Caco-2 (cell line): ENCODE data around the gene TMEM171. TPM values are rescaled to one million over a fixed set of nuclear protein-coding genes. Genes with fewer than 3 reads are reported as not detected.

Experiments
- BruUV-seq: library from RNA; stranded (reverse); fragments of 400-500 nt; replicated peaks from 2 replicates; lab custom pipeline; 2021; lab: Mats Ljungman, UMichigan
- CTCF ChIA-PET: fragments of 300-600 bp; sonication (Branson Sonifier 250); formaldehyde crosslinking; loops from one replicate; lab custom pipeline; 2022; ENCODE audit warnings: antibody characterized with exemption; lab: Charles Lee
- POLR2A ChIA-PET: fragments of 300-600 bp; sonication (Branson Sonifier 250); formaldehyde crosslinking; loops from one replicate; lab custom pipeline; 2022; ENCODE audit warnings: antibody characterized with exemption; lab: Charles Lee
- DNase-seq, 2 experiments: peaks; one replicate each; pipeline versions ENCODE4 v3.0.0 to v3.0.0-alpha.2; 2020 to 2022
- H3K27me3 ChIP-seq: replicated peaks from 2 replicates; pipeline ENCODE4 v1.6.0; 2011; ENCODE audit warnings: low read length; ENCODE audit not compliant: control insufficient read depth, insufficient read depth
- H3K36me3 ChIP-seq: 2 replicates; pipeline ENCODE4 v1.5.1; 2011; ENCODE audit warnings: low read length; ENCODE audit not compliant: control insufficient read depth, insufficient read depth
- H3K4me1 ChIP-seq: fragments of 250-450 bp; sonication (Bioruptor Pico); 2 replicates; pipeline ENCODE4 v1.5.1; 2020; ENCODE audit warnings: mild to moderate bottlenecking
- H3K4me3 ChIP-seq: 2 replicates; pipeline ENCODE4 v1.5.1; 2011; ENCODE audit warnings: low read depth, mild to moderate bottlenecking, control low read depth, low read length
- H3K9me3 ChIP-seq: fragments of 250-450 bp; sonication (Bioruptor Pico); 2 replicates; pipeline ENCODE4 v1.5.1; 2020; ENCODE audit warnings: mild to moderate bottlenecking, moderate library complexity
- H3K27ac Mint-ChIP-seq: one replicate; pipeline ENCODE4 v1.8.0; 2022; ENCODE audit warnings: mixed read lengths; ENCODE audit not compliant: unreplicated experiment
- H3K27me3 Mint-ChIP-seq: one replicate; pipeline ENCODE4 v1.8.0; 2022; ENCODE audit warnings: mixed read lengths; ENCODE audit not compliant: insufficient read depth, unreplicated experiment
- H3K36me3 Mint-ChIP-seq: one replicate; pipeline ENCODE4 v1.8.0; 2022; ENCODE audit warnings: mild to moderate bottlenecking, mixed read lengths; ENCODE audit not compliant: insufficient read depth, unreplicated experiment
- H3K4me1 Mint-ChIP-seq: one replicate; pipeline ENCODE4 v1.8.0; 2022; ENCODE audit warnings: low read depth, mixed read lengths; ENCODE audit not compliant: unreplicated experiment
- H3K4me3 Mint-ChIP-seq: one replicate; pipeline ENCODE4 v1.8.0; 2022; ENCODE audit warnings: mild to moderate bottlenecking, moderate library complexity, mixed read lengths; ENCODE audit not compliant: unreplicated experiment
- H3K9me3 Mint-ChIP-seq: one replicate; pipeline ENCODE4 v1.8.0; 2022; ENCODE audit warnings: mixed read lengths; ENCODE audit not compliant: unreplicated experiment
- intact Hi-C: fragments of 100-400 bp; cut with micrococcal nuclease; formaldehyde crosslinking; loops from one replicate; pipeline ENCODE4 v1.10.0; 2022; ENCODE audit not compliant: unreplicated experiment
- total RNA-seq: library from RNA; stranded (reverse); gene quantifications from 2 replicates; pipeline ENCODE4 v1.2.3, GENCODE V29; 2022
- TF ChIP-seq, protein P1 (sequence below), 2 experiments: fragments of 200-600 bp in 1 of 2; IDR thresholded peaks; 1 replicate in 1 of 2; 2 replicates in 1 of 2; pipeline versions ENCODE4 v1.5.1 to v1.8.0; 2011 to 2022; ENCODE audit warnings: antibody characterized with exemption in 1 of 2, control low read depth in 1 of 2, inconsistent platforms in 1 of 2, low read depth in 1 of 2, low read length in 1 of 2, mild to moderate bottlenecking in 1 of 2, moderate library complexity in 1 of 2; ENCODE audit not compliant: insufficient read depth in 1 of 2, severe bottlenecking in 1 of 2, unreplicated experiment in 1 of 2

The TMEM171 gene
- total RNA-seq, 1 experiment from 2014 or later = 1.2 TPM

DNA sequence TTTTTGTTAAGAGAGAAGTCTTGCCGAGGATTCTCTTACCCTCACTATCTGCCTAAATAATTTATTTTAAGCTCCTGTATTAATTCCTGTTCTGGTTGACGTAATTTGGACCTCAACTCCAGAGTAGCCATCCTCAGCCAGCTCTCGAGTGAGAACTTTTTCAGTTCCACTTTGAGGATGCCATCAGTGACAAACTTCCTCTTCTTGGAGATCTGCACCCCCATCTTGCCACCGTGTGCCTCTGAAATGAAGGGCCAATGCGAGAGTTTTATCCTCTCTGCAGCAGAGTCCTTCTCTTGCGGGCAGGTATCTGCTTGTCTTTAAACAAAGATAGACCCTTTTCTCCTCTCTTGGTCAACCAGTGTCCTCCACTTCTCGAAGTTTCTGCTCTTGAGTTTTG, 33.1 kb downstream of the TMEM171 start:
- Mint-ChIP-seq H3K36me3 (no peaks in the 10 kb centered on the region), H3K27ac (no peak overlapping the region), H3K4me3 (no peak overlapping the region), H3K9me3 (no peaks in the 10 kb centered on the region), H3K27me3 (no peaks in the 10 kb centered on the region), H3K4me1 (peaks cover 7% of the 10 kb centered on the region)
- Histone ChIP-seq H3K4me1 (no peaks in the 10 kb centered on the region), H3K9me3 (no peaks in the 10 kb centered on the region), H3K27me3 (no peaks in the 10 kb centered on the region), H3K4me3 (no peak overlapping the region), H3K36me3 (no peaks in the 10 kb centered on the region)
- POLR2A ChIA-PET = no interaction called here
- CTCF ChIA-PET = interaction anchor here (0.7 to 0.8 kb wide), 2 partner anchors 48 to 70 kb away, joined by 3 to 6 read pairs; no protein-coding TSS in a partner anchor
- TF ChIP-seq, protein P1, sequence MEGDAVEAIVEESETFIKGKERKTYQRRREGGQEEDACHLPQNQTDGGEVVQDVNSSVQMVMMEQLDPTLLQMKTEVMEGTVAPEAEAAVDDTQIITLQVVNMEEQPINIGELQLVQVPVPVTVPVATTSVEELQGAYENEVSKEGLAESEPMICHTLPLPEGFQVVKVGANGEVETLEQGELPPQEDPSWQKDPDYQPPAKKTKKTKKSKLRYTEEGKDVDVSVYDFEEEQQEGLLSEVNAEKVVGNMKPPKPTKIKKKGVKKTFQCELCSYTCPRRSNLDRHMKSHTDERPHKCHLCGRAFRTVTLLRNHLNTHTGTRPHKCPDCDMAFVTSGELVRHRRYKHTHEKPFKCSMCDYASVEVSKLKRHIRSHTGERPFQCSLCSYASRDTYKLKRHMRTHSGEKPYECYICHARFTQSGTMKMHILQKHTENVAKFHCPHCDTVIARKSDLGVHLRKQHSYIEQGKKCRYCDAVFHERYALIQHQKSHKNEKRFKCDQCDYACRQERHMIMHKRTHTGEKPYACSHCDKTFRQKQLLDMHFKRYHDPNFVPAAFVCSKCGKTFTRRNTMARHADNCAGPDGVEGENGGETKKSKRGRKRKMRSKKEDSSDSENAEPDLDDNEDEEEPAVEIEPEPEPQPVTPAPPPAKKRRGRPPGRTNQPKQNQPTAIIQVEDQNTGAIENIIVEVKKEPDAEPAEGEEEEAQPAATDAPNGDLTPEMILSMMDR (IDR thresholded peaks at IDR 0.05; ENCODE audit: insufficient read depth in 1 of 2, low read depth in 1 of 2, low read length in 1 of 2, severe bottlenecking in 1 of 2, unreplicated experiment in 1 of 2) = no peak
- intact Hi-C loops = loop anchor here (5.0 kb wide), 1 partner anchor 49 kb away; no protein-coding TSS in a partner anchor
- no TSS peak for BruUV-seq
- DNase-seq = no peak

DNA sequence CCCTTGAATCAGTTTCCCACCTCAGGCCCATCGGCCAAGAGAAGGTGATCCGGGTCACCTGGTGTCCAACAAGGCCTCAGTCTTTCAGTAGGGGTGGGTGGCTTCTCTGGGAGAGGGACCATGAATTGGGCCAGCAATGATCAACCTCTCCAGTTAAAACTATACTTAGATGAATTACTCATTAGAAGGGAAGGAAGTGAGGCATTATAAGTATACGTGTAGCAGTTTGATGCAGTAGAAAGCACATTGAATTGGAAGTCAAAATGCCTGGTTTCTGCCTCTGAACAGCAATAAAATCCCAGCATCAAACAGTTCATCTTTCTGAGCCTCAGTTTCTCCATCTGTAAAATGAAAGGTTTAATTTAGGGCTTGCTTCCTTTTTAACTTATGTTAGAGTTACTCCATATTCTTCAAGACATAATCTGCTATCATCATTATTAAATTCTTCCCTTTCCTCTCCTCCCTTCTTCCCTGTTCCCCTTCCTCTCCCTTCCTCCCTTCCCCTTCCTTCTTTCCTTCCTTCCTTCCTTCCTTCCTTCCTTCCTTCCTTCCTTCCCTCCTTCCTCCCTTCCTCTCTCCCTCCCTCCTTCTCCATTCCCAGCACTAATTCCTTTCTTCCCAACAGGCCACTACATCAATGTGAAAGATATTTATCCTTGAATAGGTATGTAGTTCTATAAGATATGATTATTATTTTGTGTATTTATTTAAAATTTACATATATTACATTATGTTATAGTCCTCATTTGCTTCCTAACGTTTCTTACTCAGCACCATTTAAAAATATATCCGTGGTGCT, 34.0 kb downstream of the TMEM171 start:
- Mint-ChIP-seq H3K4me3 (no peak overlapping the region), H3K9me3 (no peaks in the 10 kb centered on the region), H3K27ac (no peak overlapping the region), H3K27me3 (no peaks in the 10 kb centered on the region), H3K4me1 (peaks cover 7% of the 10 kb centered on the region), H3K36me3 (no peaks in the 10 kb centered on the region)
- TF ChIP-seq, protein P1 (IDR thresholded peaks at IDR 0.05; ENCODE audit: insufficient read depth in 1 of 2, low read depth in 1 of 2, low read length in 1 of 2, severe bottlenecking in 1 of 2, unreplicated experiment in 1 of 2) = no peak
- ChIA-PET CTCF (no interaction called here), POLR2A (no interaction called here)
- H3K36me3 ChIP-seq = no peaks in the 10 kb centered on the region
- H3K4me1 ChIP-seq = no peaks in the 10 kb centered on the region
- no peak for DNase-seq
- no peak overlapping the region for H3K4me3 ChIP-seq
- H3K9me3 ChIP-seq = no peaks in the 10 kb centered on the region
- BruUV-seq = no TSS peak
- no peaks in the 10 kb centered on the region for H3K27me3 ChIP-seq
- intact Hi-C loops = loop anchor here (5.0 kb wide), 1 partner anchor 48 kb away; no protein-coding TSS in a partner anchor

DNA sequence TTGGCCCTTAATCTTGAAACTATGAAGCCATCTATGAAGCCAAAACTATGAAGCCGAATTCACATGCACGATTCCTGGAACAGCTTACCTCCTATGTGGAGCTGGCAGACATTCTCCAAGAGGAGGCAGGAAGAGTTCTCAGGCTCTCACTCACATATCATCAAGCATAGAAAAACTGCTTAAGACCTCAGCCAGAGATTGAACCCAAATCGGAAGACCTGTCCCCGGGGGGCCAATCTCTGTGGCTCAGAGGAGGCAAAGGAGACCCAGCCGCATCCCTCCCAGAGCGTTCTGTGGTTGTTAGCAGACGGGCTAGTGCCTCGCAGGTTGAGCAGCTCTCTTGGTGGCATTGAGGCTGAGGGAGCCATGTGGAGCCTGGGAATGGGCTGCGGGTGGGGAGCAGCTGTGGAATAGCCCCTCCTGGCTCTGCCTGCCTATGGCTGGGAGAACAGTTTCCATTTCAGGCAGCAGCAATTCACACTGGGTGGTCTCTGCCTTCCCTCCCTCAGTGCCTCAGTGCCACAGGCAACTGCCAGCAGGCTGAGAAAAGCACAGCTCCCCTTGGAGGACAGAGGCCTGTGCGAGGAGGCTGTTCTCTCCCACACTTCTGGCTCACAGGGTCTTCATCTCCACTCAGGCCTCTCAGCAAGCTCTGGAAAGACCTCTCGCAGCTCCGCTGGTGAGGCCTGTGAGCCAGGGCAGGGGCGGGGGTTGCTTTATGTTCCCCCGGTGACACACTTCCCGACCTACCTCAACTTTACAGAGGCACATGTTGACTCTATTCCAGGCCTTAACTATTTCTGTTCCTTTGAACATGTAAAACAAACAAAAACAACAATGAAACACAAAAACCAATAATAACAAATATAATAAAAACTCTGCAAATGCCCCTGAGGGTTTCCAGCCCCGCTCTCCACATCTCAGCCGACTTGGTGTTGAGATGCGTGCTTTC, 35.2 kb downstream of the TMEM171 start:
- H3K4me3 Mint-ChIP-seq = no peak overlapping the region
- H3K27me3 Mint-ChIP-seq = peaks cover 2% of the 10 kb centered on the region
- peaks cover 7% of the 10 kb centered on the region for H3K4me1 Mint-ChIP-seq
- intact Hi-C loops = no loop called here
- no TSS peak for BruUV-seq
- no peak for DNase-seq
- TF ChIP-seq, protein P1 (IDR thresholded peaks at IDR 0.05; ENCODE audit: insufficient read depth in 1 of 2, low read depth in 1 of 2, low read length in 1 of 2, severe bottlenecking in 1 of 2, unreplicated experiment in 1 of 2) = no peak
- Histone ChIP-seq H3K4me1 (no peaks in the 10 kb centered on the region), H3K9me3 (no peaks in the 10 kb centered on the region), H3K4me3 (no peak overlapping the region), H3K36me3 (no peaks in the 10 kb centered on the region), H3K27me3 (no peaks in the 10 kb centered on the region)
- H3K27ac Mint-ChIP-seq = no peak overlapping the region
- no peaks in the 10 kb centered on the region for H3K36me3 Mint-ChIP-seq
- ChIA-PET CTCF (no interaction called here), POLR2A (no interaction called here)
- no peaks in the 10 kb centered on the region for H3K9me3 Mint-ChIP-seq
